ENCODE results near the gene ZNF26.
"Not testable (repeated sequence)": the region's sequence is repeated elsewhere in the genome, so short reads cannot be mapped to it uniquely, and the experiment has no call there.

Gene ZNF26

DNA sequence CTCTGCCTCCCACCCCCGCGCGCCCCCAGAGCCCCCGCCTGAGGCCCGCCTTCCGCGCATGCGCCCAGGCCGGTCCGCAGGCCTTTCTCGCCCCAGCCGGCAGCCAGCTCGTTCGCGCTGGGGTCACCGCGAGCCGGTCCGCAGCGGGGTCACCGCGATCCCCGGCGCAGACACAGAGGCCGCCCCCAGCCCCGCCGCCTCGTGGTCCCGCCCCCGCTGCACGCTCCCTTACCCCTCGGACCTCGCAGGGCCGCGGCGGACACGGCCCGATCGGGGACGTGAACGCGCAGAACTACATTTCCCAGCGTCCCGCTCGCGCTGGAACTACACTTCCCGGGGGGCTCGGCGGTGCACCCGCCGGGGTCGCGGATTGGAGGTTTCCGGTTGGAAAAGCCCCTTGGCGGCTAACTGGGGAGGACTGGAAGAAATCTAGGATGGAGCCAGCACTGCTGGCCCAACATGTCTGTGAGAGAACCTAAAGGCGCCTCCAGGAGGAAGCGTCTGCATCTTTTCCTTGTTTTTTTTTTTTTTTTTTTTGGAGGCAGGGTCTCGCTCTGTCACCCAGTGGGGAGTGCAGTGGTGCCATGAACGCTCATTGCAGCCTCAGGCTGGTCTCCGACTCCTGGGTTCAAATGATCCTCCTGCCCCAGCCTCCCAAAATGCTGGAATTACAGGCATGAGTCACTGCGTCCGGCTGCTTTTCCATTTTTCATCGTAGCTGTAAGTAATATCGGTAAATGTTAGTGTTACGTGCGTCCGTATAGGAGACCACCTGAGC, 30.0 kb upstream of the ZNF26 start, which contains the start of gene ZNF605:
TSS of gene ZNF605 (minus strand) at position 296 of the 778 bp plus-strand sequence. CDS start 10,671 bp downstream, outside the sequence.
- peak; percentile 98 for DNase-seq (ENCODE audit: low spot score)

DNA sequence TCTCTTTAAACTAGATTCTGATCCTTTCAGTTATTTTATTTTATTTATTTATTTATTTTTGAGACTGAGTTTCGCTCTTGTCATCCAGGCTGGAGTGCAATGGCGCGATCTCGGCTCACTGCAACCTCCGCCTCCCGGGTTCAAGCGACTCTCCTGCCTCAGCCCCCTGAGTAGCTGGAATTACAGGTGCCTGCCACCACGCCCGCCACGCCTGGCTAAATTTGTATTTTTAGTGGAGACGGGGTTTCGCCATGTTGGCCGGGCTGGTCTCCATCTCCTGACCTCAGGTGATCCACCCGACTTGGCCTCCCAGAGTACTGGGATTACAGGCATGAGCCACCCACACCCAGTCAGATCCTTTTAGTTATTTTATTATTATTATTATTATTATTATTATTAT, 24.4 kb upstream of the ZNF26 start:
- not testable (repeated sequence) for DNase-seq (ENCODE audit: low spot score)

DNA sequence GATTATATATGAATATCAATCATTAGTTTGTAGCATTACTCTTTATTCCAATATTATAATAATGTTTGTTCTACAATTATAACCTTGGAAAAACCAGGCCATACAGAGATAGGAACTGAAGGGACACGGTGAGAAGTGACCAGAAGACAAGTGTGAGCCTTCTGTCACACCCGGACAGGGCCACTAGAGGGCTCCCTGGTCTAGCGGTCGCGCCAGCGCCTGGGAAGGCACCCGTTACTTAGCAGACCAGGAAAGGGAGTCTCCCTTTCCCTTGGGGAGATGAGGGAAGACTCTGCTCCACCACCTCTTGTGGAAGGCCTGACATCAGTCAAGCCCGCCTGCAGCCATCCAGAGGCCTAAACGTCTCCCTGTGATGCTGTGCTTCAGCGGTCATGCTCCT, 22.2 kb upstream of the ZNF26 start:
- not testable (repeated sequence) for DNase-seq (ENCODE audit: low spot score)

DNA sequence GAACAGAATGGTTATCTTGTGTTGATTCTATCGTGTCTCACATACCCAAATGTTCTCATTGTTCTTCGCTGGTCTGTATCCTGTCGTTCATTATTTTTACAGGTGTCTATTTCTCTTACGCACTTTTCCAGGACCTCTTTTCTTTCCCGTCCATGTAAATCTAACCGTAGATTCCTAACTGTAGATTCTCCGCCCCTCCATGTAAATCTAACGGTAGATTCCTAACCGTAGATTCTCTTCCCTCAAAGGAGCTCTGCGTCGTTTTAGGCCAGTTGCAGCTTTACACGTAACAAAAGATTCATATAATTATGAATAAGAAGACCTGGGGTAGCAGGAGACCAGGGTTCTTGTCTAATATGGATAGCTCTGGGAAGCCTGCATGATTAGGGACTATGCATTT, 20.4 kb upstream of the ZNF26 start:
- no peak for DNase-seq (ENCODE audit: low spot score)

DNA sequence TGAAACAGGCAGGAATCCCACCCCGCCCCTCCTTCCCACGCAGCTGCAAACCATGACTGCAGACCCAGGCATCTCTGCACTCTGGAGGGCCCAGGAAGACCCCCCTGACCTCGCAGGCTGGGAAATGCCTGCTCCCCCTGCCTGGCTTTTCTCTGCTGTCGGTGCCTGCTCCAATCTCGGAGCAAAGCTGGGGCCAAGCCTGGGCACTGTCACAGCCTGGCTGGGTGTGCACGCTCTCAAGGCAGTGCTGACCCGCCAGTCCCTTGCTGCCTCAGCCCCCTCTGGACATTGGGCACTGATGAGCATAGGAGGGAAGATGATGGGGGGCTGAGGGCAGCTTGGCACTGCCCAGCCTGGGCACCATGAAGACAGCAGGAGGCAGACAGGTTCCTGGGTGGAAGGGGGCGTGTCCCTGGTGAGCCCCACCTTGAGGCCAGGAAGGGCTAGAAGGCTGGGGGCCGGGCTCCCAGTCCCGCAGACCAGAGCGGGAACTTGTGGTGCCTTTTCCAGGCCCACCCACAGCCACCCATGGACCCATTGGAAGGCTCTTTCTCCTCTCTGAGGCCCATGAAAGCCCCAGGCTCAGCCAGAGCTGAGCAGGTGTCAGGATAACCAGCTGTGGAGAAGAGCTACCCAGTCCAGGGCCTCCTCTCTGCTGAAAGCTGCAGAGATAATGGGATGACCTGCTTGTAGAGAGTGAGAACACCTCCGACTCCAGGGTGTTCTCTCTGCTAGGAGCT, 19.3 kb upstream of the ZNF26 start:
- DNase-seq (ENCODE audit: low spot score): no peak

DNA sequence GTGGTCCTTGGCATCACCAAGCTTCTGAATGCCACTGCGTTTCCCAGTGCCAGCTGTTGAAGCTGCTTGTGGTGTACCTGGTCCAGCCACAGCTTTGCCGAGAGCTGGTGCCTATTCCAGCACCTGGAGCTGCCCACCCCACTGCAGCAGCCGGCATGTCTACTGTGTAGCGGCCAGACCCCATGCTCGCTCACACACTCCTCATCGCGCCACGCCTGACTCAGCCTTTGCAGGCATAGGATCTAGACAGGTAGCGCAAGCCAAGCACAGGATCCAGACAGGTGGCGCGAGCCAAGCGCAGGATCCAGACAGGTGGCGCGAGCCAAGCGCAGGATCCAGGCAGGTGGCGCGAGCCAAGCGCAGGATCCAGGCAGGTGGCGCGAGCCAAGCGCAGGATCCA, 18.4 kb upstream of the ZNF26 start:
- no peak for DNase-seq (ENCODE audit: low spot score)

DNA sequence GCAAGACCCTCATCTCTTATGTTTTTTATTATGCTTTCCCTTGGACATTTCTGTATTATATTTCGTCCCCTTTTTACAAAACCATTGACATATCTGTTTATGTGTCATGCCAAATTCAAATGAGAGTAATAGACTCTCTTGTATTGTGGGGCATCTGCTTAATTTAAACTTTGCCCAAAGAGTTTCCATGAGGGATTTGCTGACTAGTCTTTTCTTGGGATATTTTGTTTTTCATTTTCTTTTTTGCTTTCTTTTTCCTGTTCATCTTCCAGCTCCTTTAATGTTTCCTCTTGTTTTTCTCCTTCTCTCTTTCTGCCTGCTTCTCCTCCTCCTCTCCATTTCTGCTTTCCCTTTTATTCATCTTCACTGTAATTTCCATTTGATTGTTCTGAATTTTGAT, 13.8 kb upstream of the ZNF26 start:
- DNase-seq (ENCODE audit: low spot score): no peak

DNA sequence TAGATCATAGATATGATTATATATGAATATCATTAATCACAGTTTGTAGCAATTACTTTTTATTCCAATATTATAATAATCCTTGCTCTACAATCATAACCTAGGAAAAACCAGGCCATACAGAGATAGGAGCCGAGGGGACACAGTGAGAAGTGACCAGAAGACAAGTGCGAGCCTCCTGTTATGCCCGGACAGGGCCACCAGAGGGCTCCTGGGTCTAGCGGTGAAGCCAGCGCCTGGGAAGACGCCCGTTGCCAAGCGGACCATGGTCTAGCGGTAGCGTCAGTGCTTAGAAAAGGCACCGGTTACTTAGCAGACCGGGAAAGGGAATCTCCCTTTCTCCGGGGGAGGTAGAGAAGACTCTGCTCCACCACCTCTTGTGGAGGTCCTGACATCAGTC, 9.3 kb upstream of the ZNF26 start:
- DNase-seq (ENCODE audit: low spot score): not testable (repeated sequence)

DNA sequence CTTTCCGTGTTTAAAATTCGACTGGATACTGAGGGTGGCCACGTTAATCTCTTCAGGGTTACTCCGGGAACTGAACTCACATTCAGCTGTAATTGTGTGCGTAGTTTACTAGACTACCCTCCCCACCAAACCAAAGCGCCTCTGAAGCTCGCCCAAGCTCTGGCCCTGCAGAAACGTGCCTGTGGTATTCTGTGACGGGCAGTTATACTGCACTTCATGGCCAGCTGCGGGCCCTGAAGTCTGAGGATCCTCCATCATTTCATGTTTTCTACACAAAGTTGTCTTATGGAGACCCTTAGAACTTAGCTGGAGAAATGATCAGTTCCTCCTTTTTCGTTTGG, 688 bp downstream of the ZNF26 start:
- DNase-seq (ENCODE audit: low spot score): no peak

DNA sequence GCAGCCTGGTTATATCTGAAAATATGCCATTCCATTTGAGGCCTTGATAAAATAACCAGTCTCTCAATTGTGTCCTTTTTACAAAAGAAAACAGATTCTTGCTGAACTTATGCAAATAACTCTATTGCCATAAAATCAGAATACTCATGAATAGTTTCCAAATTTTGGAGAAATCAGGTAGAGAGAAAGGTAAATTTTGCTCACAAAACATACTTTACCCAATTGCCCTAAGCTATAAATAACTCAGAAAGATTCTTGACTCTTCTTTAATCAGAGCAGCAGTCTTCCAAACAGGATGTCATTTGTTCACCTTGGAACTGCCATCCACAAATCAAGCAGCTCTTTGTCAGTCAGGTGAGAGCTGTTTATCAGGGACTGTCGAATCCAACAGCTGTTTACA, 12.6 kb downstream of the ZNF26 start:
- no peak for DNase-seq (ENCODE audit: low spot score)

DNA sequence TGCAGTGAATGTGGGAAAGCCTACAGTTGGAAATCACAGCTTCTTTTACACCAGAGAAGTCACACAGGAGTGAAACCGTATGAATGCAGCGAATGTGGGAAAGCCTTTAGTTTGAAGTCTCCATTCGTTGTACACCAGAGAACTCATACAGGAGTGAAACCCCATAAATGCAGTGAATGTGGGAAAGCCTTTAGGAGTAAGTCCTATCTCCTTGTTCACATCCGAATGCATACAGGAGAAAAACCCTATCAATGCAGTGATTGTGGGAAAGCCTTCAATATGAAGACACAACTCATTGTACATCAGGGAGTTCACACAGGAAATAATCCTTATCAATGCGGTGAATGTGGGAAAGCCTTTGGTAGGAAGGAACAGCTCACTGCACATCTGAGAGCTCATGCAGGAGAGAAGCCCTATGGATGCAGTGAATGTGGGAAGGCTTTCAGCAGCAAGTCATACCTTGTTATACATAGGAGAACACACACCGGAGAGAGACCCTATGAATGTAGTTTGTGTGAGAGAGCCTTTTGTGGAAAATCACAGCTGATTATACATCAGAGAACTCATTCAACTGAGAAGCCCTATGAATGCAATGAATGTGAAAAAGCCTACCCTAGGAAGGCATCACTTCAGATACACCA, 24.6 kb downstream of the ZNF26 start:
- DNase-seq (ENCODE audit: low spot score): no peak

DNA sequence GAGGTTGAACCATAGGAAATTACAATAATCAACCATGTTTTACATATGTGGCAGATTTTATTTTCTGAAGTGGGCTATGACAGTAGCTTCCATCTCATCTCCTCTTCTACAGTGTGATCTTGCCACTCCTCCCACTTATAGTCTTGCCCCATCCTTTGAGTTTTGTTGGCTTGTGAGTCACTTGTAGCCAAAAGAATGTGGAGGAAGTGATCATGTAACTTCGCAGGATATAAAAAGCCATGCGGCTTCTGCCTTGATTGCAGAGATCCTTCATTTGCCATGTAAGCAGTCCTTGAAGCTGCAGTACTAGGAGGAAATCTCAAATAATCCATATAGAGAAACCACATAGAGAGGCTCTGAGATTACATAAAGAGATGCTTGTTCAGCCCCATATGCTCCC, 37.4 kb downstream of the ZNF26 start:
- no peak for DNase-seq (ENCODE audit: low spot score)

DNA sequence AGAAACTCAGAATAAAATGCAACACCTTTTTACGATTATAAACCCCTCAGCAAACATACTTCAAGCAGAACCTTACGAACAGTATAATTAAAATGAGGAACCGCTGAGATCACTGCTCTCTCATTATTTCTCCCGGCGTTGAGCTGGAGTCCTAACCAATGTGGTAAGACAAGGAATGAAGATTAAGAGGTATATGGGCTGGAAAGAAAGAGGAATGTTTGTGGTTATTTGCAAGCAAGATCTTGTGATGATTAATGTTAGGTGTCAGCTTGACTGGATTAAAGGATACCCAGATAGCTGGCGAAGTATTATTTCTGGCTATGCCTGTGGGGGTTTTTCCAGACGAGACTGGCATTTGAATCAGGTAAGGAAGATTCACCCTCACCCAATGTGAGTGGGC, 40.8 kb downstream of the ZNF26 start:
- DNase-seq (ENCODE audit: low spot score): no peak

DNA sequence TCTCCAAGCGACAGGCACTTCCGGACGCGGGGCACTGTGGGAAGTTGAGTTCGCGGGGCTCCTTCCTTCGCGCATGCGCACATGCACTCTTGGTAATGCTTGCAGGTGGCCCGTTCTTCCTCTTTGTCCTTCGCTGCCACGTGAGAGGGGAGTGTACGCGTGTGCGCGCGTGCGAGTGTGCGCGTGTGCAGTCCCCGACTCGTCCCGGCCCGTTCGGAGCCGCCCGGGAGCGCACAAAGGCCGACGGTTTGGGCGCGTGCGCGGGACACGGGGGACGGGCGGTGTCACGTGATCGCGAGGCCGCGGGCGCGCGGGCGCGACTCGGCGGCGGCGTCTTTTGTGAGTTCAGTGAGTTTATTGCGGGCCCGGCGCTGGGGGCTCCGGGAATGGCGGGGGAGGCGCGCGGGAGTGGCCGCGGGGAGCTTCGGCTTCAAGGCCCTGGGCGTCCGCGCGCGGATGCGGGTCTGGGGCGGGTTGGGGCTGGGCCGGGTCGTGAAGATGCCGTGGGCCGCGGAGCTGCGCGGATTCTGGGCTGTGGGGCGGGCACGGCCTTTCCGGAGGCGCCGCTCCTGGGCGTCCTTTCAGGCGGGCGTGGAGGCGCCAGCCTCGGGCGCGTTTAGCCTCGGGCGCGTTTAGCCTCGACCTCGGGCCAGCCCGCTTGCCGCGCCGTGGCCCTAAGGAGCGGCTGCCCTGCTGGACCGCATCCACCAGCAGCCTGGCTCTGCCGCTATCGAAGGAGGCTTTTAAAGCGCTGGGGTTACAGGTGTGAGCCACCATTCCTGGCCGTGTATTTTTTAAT, 51.2 kb downstream of the ZNF26 start, which contains the start of gene ZNF84:
TSS of gene ZNF84 (plus strand) at position 303 of the 799 bp plus-strand sequence. CDS start 3,959 bp downstream, outside the sequence.
- DNase-seq (ENCODE audit: low spot score): peak; percentile 94

DNA sequence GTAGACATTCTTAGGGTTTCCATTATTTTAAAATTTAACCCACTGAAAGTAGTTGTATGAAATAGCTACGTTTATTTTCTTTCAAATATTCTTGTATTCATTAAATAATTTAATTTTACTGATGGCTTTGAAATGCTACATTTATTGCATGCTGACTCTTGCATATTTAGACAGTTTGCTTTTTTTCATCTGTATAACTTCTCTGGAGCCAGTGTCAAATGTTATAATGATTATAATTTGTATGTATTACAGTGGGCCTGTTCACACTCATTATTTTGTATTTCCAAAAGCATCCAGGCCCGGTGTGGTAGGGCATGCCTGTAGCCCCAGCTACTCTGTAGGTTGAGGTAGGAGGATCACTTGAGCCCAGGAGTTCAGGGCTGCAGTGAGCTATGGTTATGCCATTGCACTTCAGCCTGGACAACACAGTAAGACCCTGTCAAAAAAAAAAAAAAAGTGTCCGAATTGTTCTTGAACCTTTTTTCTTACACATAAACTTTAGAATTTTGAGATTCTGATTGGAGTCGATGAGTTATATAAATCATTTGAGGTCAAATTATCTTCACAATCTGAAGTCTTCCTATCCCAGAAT, 52.0 kb downstream of the ZNF26 start:
- no peak for DNase-seq (ENCODE audit: low spot score)

DNA sequence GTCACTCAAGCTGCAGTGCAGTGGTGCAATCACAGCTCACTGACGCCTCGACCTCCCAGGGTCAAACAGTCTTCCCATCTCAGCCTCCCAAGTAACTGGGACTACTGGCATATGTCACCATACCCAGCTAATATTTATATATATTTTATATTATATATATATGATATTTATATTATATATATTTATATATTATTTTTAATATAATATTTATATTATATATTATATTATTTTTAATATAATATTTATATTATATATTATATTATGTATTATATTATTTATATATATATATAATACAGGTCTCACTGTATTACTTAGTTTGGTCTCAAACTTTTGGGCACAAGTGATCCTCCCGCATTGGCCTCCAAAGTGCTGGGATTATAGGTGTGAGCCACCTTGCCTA, 60.5 kb downstream of the ZNF26 start:
- DNase-seq (ENCODE audit: low spot score): no peak

DNA sequence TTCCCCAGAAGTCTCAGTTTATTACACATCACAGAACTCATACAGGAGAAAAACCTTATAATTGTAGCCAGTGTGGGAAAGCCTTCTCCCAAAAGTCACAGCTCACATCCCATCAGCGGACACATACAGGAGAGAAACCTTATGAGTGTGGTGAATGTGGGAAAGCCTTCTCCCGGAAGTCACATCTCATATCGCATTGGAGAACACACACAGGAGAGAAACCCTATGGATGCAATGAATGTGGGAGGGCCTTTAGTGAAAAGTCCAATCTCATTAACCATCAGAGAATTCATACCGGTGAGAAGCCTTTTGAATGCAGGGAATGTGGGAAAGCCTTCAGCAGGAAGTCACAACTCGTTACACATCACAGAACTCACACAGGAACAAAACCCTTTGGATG, 71.3 kb downstream of the ZNF26 start:
- no peak for DNase-seq (ENCODE audit: low spot score)

DNA sequence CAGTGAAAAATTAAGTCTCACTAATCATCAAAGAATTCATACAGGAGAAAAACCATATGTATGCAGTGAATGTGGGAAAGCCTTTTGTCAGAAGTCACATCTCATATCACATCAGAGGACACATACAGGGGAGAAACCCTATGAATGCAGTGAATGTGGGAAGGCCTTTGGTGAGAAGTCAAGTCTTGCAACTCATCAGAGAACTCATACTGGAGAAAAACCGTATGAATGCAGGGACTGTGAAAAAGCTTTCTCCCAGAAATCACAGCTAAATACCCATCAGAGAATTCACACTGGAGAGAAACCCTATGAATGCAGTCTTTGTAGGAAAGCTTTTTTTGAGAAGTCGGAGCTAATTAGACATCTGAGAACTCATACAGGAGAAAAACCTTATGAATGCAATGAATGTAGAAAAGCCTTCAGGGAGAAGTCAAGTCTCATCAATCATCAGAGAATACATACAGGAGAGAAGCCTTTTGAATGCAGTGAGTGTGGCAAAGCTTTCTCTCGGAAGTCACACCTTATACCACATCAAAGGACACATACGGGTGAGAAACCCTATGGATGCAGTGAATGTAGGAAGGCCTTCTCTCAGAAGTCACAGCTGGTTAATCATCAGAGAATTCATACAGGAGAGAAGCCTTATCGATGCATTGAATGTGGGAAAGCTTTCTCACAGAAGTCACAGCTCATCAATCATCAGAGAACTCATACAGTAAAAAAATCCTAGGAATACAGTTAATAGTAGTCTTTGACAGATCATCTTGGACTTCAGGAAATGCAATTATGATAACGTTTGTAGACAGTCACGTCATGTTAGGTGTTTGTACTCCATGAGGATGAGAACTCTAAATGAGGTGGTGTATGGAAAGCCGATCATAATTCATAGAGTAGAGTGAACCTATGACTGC, 72.3 kb downstream of the ZNF26 start:
- no peak for DNase-seq (ENCODE audit: low spot score)

DNA sequence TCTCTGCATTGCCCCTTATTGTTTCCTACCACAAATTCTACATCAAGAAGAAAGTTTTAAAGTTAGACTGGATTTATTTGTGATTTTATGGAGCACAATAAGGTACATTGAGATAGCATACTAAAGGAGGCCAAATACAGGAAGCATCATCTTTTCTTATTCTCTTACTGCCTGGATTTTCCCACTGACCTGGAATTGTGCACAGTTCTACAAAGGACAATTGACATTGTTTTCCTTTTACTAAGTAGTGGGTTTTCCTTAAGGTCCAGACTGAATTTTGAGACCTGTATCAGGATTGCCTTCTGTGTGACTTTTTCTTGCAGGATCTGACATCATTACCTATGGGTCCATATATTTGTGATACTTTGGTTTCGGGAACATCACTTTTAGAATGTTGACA, 75.8 kb downstream of the ZNF26 start:
- DNase-seq (ENCODE audit: low spot score): no peak

DNA sequence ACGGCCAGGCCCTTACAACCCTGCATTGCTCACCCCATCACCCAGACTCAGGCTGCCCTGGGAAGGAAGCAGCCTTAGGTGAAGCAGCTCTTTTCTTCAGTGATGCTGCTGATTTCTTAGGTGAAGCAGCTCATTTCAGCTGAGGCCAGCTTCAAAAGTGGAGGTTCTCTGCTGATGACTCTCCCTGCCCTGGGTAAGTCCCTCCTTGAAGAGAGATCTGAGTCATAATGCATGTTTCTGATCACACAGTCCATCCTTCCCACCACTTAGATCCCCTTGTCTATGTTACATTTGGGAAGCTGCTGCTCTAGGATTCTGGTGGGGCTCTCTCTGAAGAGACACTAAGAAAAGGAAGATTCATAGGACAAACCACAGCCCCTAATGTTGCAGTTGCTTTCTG, 77.4 kb downstream of the ZNF26 start:
- no peak for DNase-seq (ENCODE audit: low spot score)

DNA sequence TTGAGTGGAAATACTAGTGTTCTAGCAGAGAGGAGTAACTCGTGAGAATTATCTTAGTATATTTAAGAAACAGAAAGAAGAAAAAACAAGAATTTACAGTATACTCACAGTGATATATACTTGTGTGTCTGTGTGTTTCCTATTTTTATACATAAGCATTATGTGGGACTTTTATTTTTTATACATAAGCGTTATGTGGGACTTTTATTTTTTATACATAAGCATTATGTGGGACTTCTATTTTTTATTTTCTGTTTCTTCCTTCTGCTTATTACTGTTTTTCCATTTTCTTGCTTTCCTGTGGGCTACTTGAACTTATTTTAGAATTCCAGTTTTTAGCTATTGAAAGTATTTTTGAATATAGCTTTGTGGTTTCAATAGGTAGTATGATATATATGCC, 87.7 kb downstream of the ZNF26 start:
- no peak for DNase-seq (ENCODE audit: low spot score)
